SIG-M5 treated with dmso at 0.1 percent for 504 hours (cell line): Measurements from ENCODE around the gene GMDS.

Source experiments
- DNase-seq: peaks from one replicate; lab custom pipeline; 2025; ENCODE audit not compliant: unreplicated experiment; lab: John Stamatoyannopoulos, UW

Gene GMDS

GRCh38 chr6:2245103-2245876 lies at the start of gene GMDS:
Gene GMDS, minus strand, starts transcription at chr6:2245605.
- peak; percentile 65 for DNase-seq

- DNase-seq = no peak
Observed at GRCh38 chr6:2285510-2285909, 40.1 kb upstream of the GMDS start.

GRCh38 chr6:2275892-2276242 lies 30.5 kb upstream of the GMDS start:
- DNase-seq = no peak

GRCh38 chr6:2274981-2275891 lies 29.8 kb upstream of the GMDS start:
- no peak for DNase-seq

- no peak for DNase-seq
Observed at GRCh38 chr6:2272696-2273095, 27.3 kb upstream of the GMDS start.

GRCh38 chr6:2270054-2270453 lies 24.6 kb upstream of the GMDS start:
- DNase-seq = no peak

GRCh38 chr6:2266841-2267240 lies 21.4 kb upstream of the GMDS start:
- DNase-seq = no peak

- no peak for DNase-seq
Observed at GRCh38 chr6:2266031-2266795, 20.8 kb upstream of the GMDS start.

GRCh38 chr6:2264932-2265331 lies 19.5 kb upstream of the GMDS start:
- no peak for DNase-seq

GRCh38 chr6:2263896-2264295 lies 18.5 kb upstream of the GMDS start:
- no peak for DNase-seq

- DNase-seq = no peak
Observed at GRCh38 chr6:2259574-2259973, 14.2 kb upstream of the GMDS start.

- DNase-seq = no peak
Observed at GRCh38 chr6:2259002-2259494, 13.6 kb upstream of the GMDS start.

GRCh38 chr6:2258112-2258511 lies 12.7 kb upstream of the GMDS start:
- no peak for DNase-seq

- DNase-seq = no peak
Observed at GRCh38 chr6:2257363-2257762, 12.0 kb upstream of the GMDS start.

GRCh38 chr6:2254747-2255146 lies 9.3 kb upstream of the GMDS start:
- no peak for DNase-seq

- DNase-seq = no peak
Observed at GRCh38 chr6:2249126-2249525, 3.7 kb upstream of the GMDS start.

- DNase-seq = no peak
Observed at GRCh38 chr6:2247664-2248063, 2.3 kb upstream of the GMDS start.

- peak; percentile 27 for DNase-seq
Observed at GRCh38 chr6:2245877-2246863, 765 bp upstream of the GMDS start.

- no peak for DNase-seq
Observed at GRCh38 chr6:2244261-2245102, 923 bp downstream of the GMDS start.
